Measurements from ENCODE around the gene OBSL1. TPM values are rescaled to one million over a fixed set of nuclear protein-coding genes. Genes with fewer than 3 reads are reported as not detected.

The OBSL1 gene
- total RNA-seq, 1 experiment from 2014 or later, result 56.2 TPM

GRCh38 chr2:219536967-219537366 is 34.4 kb downstream of the OBSL1 start:
- Mint-ChIP-seq H3K36me3 (ENCODE audit: insufficient read depth, unreplicated experiment) (peaks cover 21% of the 10 kb centered on the region), H3K27me3 (ENCODE audit: insufficient read depth, unreplicated experiment) (peaks cover 4% of the 10 kb centered on the region), H3K4me1 (ENCODE audit: low read depth, unreplicated experiment) (no peaks in the 10 kb centered on the region), H3K9me3 (ENCODE audit: unreplicated experiment) (no peaks in the 10 kb centered on the region), H3K27ac (ENCODE audit: unreplicated experiment) (no peak overlapping the region), H3K4me3 (ENCODE audit: unreplicated experiment) (no peak overlapping the region)
- CTCF ChIA-PET, result interaction anchor here (0.5 kb wide), 1 partner anchor 74 kb away, joined by 3 read pairs; no protein-coding TSS in a partner anchor
- Histone ChIP-seq H3K36me3 (ENCODE audit: control insufficient read depth, insufficient read depth, low read length) (peaks cover 8% of the 10 kb centered on the region), H3K4me1 (peaks cover 8% of the 10 kb centered on the region), H3K9me3 (no peaks in the 10 kb centered on the region), H3K4me3 (ENCODE audit: low read depth, low read length) (no peak overlapping the region), H3K27me3 (replicated peaks; ENCODE audit: control insufficient read depth, insufficient read depth, low read length) (no peaks in the 10 kb centered on the region)
- BruUV-seq (replicated peaks), result no TSS peak
- TF ChIP-seq CTCF (IDR thresholded peaks at IDR 0.05; ENCODE audit: insufficient read depth in 1 of 2, low read depth in 1 of 2, low read length in 1 of 2, severe bottlenecking in 1 of 2, unreplicated experiment in 1 of 2), result no peak
- intact Hi-C loops (cut with micrococcal nuclease; ENCODE audit: unreplicated experiment), result no loop called here
- POLR2A ChIA-PET, result no interaction called here
- DNase-seq, result no peak

GRCh38 chr2:219536425-219536824 is 34.9 kb downstream of the OBSL1 start:
- intact Hi-C loops (cut with micrococcal nuclease; ENCODE audit: unreplicated experiment), result no loop called here
- DNase-seq, result no peak
- no peaks in the 10 kb centered on the region for H3K9me3 Mint-ChIP-seq (ENCODE audit: unreplicated experiment)
- no peaks in the 10 kb centered on the region for H3K4me1 Mint-ChIP-seq (ENCODE audit: low read depth, unreplicated experiment)
- no peak for TF ChIP-seq CTCF (IDR thresholded peaks at IDR 0.05; ENCODE audit: insufficient read depth in 1 of 2, low read depth in 1 of 2, low read length in 1 of 2, severe bottlenecking in 1 of 2, unreplicated experiment in 1 of 2)
- Histone ChIP-seq H3K4me3 (ENCODE audit: low read depth, low read length) (no peak overlapping the region), H3K36me3 (ENCODE audit: control insufficient read depth, insufficient read depth, low read length) (peaks cover 6% of the 10 kb centered on the region), H3K4me1 (peaks cover 5% of the 10 kb centered on the region; the same call in 1 of the 2 replicates), H3K9me3 (no peaks in the 10 kb centered on the region), H3K27me3 (replicated peaks; ENCODE audit: control insufficient read depth, insufficient read depth, low read length) (no peaks in the 10 kb centered on the region)
- ChIA-PET POLR2A (no interaction called here), CTCF (no interaction called here)
- peaks cover 18% of the 10 kb centered on the region for H3K36me3 Mint-ChIP-seq (ENCODE audit: insufficient read depth, unreplicated experiment)
- no peak overlapping the region for H3K4me3 Mint-ChIP-seq (ENCODE audit: unreplicated experiment)
- BruUV-seq (replicated peaks), result no TSS peak
- H3K27me3 Mint-ChIP-seq (ENCODE audit: insufficient read depth, unreplicated experiment), result peaks cover 4% of the 10 kb centered on the region
- no peak overlapping the region for H3K27ac Mint-ChIP-seq (ENCODE audit: unreplicated experiment)

GRCh38 chr2:219533930-219534661 is 37.2 kb downstream of the OBSL1 start:
- no peak overlapping the region for H3K27ac Mint-ChIP-seq (ENCODE audit: unreplicated experiment)
- POLR2A ChIA-PET, result interaction anchor here (0.6 kb wide), 1 partner anchor 57 kb away, joined by 4 read pairs; no protein-coding TSS in a partner anchor
- no peaks in the 10 kb centered on the region; the same call in 1 of the 2 replicates for H3K27me3 ChIP-seq (replicated peaks; ENCODE audit: control insufficient read depth, insufficient read depth, low read length)

More at GRCh38 chr2:219533930-219534661, 37.2 kb downstream of the OBSL1 start:
- H3K4me3 Mint-ChIP-seq (ENCODE audit: unreplicated experiment), result no peak overlapping the region
- TF ChIP-seq CTCF (IDR thresholded peaks at IDR 0.05; ENCODE audit: insufficient read depth in 1 of 2, low read depth in 1 of 2, low read length in 1 of 2, severe bottlenecking in 1 of 2, unreplicated experiment in 1 of 2), result no peak
- H3K4me3 ChIP-seq (ENCODE audit: low read depth, low read length), result no peak overlapping the region
- intact Hi-C loops (cut with micrococcal nuclease; ENCODE audit: unreplicated experiment), result no loop called here
- no TSS peak for BruUV-seq (replicated peaks)
- H3K27me3 Mint-ChIP-seq (ENCODE audit: insufficient read depth, unreplicated experiment), result peaks cover 18% of the 10 kb centered on the region
- peaks cover 7% of the 10 kb centered on the region for H3K36me3 Mint-ChIP-seq (ENCODE audit: insufficient read depth, unreplicated experiment)
- H3K9me3 ChIP-seq, result no peaks in the 10 kb centered on the region
- peaks cover 5% of the 10 kb centered on the region; the same call in 1 of the 2 replicates for H3K4me1 ChIP-seq
- H3K9me3 Mint-ChIP-seq (ENCODE audit: unreplicated experiment), result no peaks in the 10 kb centered on the region
- H3K36me3 ChIP-seq (ENCODE audit: control insufficient read depth, insufficient read depth, low read length), result no peaks in the 10 kb centered on the region
- no peak for DNase-seq
- CTCF ChIA-PET, result interaction anchor here (0.6 to 1.4 kb wide), 3 partner anchors 14 to 87 kb away, joined by 3 to 7 read pairs (median 3); no protein-coding TSS in a partner anchor
- peaks cover 5% of the 10 kb centered on the region for H3K4me1 Mint-ChIP-seq (ENCODE audit: low read depth, unreplicated experiment)

All from Caco-2 (cell line).